ENCODE data around the gene GNG3.
"Not testable (repeated sequence)": the region's sequence is repeated elsewhere in the genome, so short reads cannot be mapped to it uniquely, and the experiment has no call there.

The GNG3 gene

DNA sequence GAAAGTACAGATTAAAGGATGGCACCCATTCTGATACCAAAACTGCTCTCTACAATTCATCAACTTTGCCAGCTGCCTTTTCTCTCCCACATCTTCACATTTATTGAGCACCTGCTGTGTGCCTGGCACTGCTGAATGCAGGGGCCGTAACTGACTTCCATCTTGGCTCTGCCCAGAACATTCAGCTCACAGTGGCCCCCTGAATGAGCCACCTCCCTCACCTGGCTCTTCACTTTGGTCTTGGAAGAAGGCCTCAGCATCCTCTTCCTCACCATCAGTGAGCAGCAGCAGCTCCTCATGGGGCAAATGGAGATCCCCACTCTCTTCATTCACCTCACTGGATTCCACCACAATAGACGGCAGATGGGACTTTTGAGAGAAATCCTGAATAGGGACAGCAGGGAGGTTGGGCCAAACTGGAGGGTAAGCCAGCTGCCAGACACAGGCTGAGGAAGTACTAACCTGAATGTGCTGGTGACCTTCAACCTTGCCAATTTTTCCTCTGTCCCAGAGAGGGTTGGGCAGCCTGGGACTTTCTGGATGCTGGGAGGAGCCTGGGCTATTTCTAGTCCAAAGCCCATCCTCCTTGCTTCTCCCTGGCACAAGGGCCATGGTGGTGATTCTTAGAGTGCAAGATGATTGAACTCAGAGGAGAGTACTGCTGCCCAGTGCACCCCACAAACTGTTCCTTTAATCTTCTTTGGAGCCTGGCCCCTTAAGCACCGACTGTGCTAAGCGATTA, 37.9 kb upstream of the GNG3 start:
- TF ChIP-seq, protein P1, sequence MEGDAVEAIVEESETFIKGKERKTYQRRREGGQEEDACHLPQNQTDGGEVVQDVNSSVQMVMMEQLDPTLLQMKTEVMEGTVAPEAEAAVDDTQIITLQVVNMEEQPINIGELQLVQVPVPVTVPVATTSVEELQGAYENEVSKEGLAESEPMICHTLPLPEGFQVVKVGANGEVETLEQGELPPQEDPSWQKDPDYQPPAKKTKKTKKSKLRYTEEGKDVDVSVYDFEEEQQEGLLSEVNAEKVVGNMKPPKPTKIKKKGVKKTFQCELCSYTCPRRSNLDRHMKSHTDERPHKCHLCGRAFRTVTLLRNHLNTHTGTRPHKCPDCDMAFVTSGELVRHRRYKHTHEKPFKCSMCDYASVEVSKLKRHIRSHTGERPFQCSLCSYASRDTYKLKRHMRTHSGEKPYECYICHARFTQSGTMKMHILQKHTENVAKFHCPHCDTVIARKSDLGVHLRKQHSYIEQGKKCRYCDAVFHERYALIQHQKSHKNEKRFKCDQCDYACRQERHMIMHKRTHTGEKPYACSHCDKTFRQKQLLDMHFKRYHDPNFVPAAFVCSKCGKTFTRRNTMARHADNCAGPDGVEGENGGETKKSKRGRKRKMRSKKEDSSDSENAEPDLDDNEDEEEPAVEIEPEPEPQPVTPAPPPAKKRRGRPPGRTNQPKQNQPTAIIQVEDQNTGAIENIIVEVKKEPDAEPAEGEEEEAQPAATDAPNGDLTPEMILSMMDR (IDR thresholded peaks at IDR 0.05; ENCODE audit: insufficient read depth, missing control alignments): no peak
- DNase-seq (ENCODE audit: insufficient read length, low spot score): no peak
- FAIRE-seq: no peak

DNA sequence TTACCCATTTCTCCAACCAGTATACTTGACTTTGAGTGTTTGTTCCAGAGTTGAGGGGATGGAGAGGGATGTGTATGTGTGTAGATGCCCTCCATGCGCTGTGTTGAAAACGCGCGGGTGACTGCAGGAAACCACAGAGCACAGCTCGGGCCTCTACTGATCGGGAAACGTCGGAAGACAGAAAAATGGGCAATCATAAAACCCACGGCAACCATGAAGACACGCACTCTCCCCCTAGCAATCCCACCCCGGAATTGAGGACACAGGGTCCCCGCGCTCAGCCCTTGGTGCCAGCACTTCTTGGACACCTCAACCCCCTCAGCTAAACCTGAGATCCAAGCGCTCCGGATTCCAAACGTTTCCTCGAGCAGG, 36.3 kb upstream of the GNG3 start:
- TF ChIP-seq, protein P1 (IDR thresholded peaks at IDR 0.05; ENCODE audit: insufficient read depth, missing control alignments): no peak
- FAIRE-seq (no peak), DNase-seq (ENCODE audit: insufficient read length, low spot score) (no peak)

DNA sequence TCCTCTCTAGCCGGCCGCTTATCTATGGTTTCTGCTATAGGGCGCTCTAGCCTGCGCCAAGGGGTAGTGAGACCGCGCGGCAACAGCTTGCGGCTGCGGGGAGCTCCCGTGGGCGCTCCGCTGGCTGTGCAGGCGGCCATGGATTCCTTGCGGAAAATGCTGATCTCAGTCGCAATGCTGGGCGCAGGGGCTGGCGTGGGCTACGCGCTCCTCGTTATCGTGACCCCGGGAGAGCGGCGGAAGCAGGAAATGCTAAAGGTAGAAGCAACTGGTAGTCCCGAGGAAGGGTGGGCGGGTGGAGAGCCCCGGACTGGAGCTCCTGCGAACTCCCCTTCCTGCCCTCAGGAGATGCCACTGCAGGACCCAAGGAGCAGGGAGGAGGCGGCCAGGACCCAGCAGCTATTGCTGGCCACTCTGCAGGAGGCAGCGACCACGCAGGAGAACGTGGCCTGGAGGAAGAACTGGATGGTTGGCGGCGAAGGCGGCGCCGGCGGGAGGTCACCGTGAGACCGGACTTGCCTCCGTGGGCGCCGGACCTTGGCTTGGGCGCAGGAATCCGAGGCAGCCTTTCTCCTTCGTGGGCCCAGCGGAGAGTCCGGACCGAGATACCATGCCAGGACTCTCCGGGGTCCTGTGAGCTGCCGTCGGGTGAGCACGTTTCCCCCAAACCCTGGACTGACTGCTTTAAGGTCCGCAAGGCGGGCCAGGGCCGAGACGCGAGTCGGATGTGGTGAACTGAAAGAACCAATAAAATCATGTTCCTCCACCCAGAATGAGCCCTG, 35.7 kb upstream of the GNG3 start, which contains the start of the genes LBHD1 and UQCC3:
TSS of gene LBHD1 (minus strand) at position 660 of the 782 bp plus-strand sequence. CDS start 2,236 bp downstream, outside the sequence.
TSS of gene UQCC3 (plus strand) at position 66 of the 782 bp plus-strand sequence. CDS start at position 139, 73 bp downstream.
- no peak for FAIRE-seq
- TF ChIP-seq, protein P1 (IDR thresholded peaks at IDR 0.05; ENCODE audit: insufficient read depth, missing control alignments): no peak

DNA sequence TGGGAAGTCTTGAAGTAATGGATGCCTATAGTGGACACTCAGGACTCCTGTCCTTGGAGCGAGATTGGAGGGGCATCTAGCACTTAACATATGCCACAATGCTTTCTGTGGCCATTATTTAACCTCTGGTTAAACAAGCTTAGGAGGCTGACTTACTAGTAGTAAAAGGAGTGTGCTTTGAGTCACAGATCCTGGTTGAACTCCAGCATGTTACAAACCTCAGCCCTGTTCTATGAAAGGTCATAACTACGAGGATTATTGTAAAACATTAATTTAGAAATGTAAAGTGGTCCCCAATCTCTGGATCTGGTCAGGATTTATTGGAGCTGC, 34.3 kb upstream of the GNG3 start:
- TF ChIP-seq, protein P1 (IDR thresholded peaks at IDR 0.05; ENCODE audit: insufficient read depth, missing control alignments): no peak
- FAIRE-seq (no peak), DNase-seq (ENCODE audit: insufficient read length, low spot score) (no peak)

More for the DNA sequence above, 35.7 kb upstream of the GNG3 start, which contains the start of the genes LBHD1 and UQCC3:
- peak; percentile 79 for DNase-seq (ENCODE audit: insufficient read length, low spot score)

DNA sequence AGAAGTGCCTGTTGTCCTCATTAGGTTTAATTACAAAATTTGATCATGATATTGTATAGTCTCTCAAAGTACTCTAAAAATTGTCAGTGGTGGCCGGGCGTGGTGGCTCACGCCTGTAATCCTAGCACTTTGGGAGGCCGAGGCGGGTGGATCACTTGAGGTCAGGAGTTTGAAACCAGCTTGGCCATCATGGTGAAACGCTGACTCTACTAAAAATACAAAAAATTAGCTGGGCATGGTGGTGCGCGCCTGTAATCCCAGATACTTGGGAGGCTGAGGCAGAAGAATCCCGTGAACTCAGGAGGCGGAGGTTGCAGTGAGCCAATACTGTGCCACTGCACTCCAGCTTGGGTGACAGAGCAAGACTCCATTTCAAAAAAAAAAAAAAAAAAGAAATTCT, 32.1 kb upstream of the GNG3 start:
- not testable (repeated sequence) for FAIRE-seq; DNase-seq (ENCODE audit: insufficient read length, low spot score)

DNA sequence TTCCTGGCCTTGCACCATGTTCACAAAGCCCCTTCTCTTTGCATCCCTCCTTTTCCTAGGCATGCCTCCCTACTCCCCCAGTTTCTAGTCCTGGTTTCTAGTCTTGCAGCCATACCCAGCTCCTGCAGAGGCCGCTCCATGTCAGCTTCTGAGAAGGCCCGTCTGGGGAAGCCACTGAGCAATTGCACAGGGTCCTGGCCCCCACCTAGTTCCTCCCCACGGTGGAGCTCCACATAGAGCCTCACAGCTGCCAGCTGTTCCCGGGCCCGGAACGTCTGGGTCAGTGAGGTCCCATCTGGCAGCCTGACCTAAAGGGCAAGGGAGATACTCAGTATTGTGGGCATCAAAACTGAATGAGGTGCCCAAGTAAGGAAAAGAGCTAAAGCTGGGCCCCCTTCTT, 30.8 kb upstream of the GNG3 start:
- FAIRE-seq (no peak), DNase-seq (ENCODE audit: insufficient read length, low spot score) (no peak)
- TF ChIP-seq, protein P1 (IDR thresholded peaks at IDR 0.05; ENCODE audit: insufficient read depth, missing control alignments): no peak

DNA sequence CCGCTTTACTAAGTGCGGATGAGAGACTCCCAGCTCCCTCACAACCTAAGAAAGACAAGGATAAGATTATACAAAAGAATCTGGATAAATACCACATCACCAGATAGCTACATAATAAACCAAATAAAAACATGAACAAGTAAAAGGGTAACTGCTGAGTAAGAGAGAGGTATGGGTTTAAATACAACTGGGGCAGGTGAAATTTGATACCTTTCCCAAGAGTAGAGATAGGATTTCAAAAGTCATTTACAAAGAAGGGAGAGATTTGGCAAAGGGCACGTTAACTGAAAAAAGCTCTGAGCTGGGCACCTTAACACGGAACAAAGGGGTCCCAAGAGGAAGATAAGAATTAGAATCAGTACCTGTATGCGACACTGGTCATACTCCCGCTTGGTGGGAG, 30.3 kb upstream of the GNG3 start:
- TF ChIP-seq, protein P1 (IDR thresholded peaks at IDR 0.05; ENCODE audit: insufficient read depth, missing control alignments): no peak
- DNase-seq (ENCODE audit: insufficient read length, low spot score): no peak
- no peak for FAIRE-seq

All from D721Med (cell line).